A549 (cell line): ENCODE results near the gene IQCF2.

Experiments
- CEBPB ChIP-seq, 2 experiments: fragments of >200 bp in 1 of 2; sonication (Bioruptor Twin) in 1 of 2; formaldehyde crosslinking in 1 of 2; IDR thresholded peaks; 2 replicates each; pipeline ENCODE4 v1.6.1; 2012 to 2016
- CTCF ChIP-seq: fragments of >200 bp; sonication (Bioruptor Twin); formaldehyde crosslinking; IDR thresholded peaks from 3 replicates; pipeline ENCODE4 v1.5.1; 2016
- E2F6 ChIP-seq: IDR thresholded peaks from 2 replicates; pipeline ENCODE4 v1.6.1; 2012; ENCODE audit warnings: low read depth, borderline replicate concordance
- EHMT2 ChIP-seq: fragments of 200-600 bp; sonication (generic); IDR thresholded peaks from 2 replicates; pipeline ENCODE4 v1.6.1; 2016; ENCODE audit warnings: antibody characterized with exemption, low read depth, mild to moderate bottlenecking, moderate library complexity
- HDAC2 ChIP-seq: fragments of 200-600 bp; sonication (generic); IDR thresholded peaks from 2 replicates; pipeline ENCODE4 v1.6.1; 2016
- JUN ChIP-seq, 2 experiments: fragments of >200 bp; sonication (Bioruptor Twin); formaldehyde crosslinking; IDR thresholded peaks; 2 replicates in 1 of 2; 3 replicates in 1 of 2; pipeline ENCODE4 v1.6.1; 2016 to 2017
- JUNB ChIP-seq: fragments of >200 bp; sonication (Bioruptor Twin); formaldehyde crosslinking; IDR thresholded peaks from 2 replicates; pipeline ENCODE4 v1.6.1; 2016
- MAX ChIP-seq: IDR thresholded peaks from 2 replicates; pipeline ENCODE4 v1.6.1; 2012
- POLR2A ChIP-seq: IDR thresholded peaks from 2 replicates; pipeline ENCODE4 v1.6.1; 2012; ENCODE audit warnings: mild to moderate bottlenecking, low read length
- POLR2AphosphoS2 ChIP-seq: conservative IDR thresholded peaks from 2 replicates; pipeline ENCODE4 v1.6.1; 2012; ENCODE audit warnings: low read length, improper control_type of control experiment, inconsistent platforms
- RAD21 ChIP-seq, 2 experiments: fragments of >200 bp in 1 of 2; sonication (Bioruptor Twin) in 1 of 2; formaldehyde crosslinking in 1 of 2; IDR thresholded peaks in 1 of 2; conservative IDR thresholded peaks in 1 of 2; 2 replicates in 1 of 2; 3 replicates in 1 of 2; pipeline ENCODE4 v1.6.1; 2012 to 2018; ENCODE audit warnings: inconsistent platforms in 1 of 2
- REST ChIP-seq: fragments of 200-600 bp; sonication (generic); IDR thresholded peaks from 2 replicates; pipeline ENCODE4 v1.6.1; 2016; ENCODE audit warnings: antibody characterized with exemption, mild to moderate bottlenecking, moderate library complexity
- TP53 ChIP-seq: fragments of 250-450 bp; sonication (Bioruptor Pico); IDR thresholded peaks from 2 replicates; pipeline ENCODE4 v1.5.0; 2021; ENCODE audit warnings: mild to moderate bottlenecking, moderate library complexity

GRCh38 chr3:51887620-51888019 is 26.2 kb downstream of the IQCF2 start:
- no peak for TF ChIP-seq REST
- TF ChIP-seq CEBPB (IDR thresholded peaks at IDR 0.05), result no peak
- TF ChIP-seq POLR2A, result no peak
- TF ChIP-seq TP53 (CRISPR knock-in tag), result no peak
- no peak for TF ChIP-seq HDAC2
- no peak for TF ChIP-seq CTCF
- no peak for TF ChIP-seq JUNB
- TF ChIP-seq E2F6, result no peak
- no peak for TF ChIP-seq RAD21 (conservative IDR thresholded peaks at IDR 0.05 in 1 of 2, IDR thresholded peaks at IDR 0.05 in 1 of 2)
- no peak for TF ChIP-seq MAX
- no peak for TF ChIP-seq POLR2AphosphoS2
- TF ChIP-seq EHMT2, result no peak
- TF ChIP-seq JUN (IDR thresholded peaks at IDR 0.05), result no peak
